K562 (cell line): ENCODE data around the gene PAPSS2. TPM values are rescaled to one million over a fixed set of nuclear protein-coding genes. Genes with fewer than 3 reads are reported as not detected.

Experiments
- ATAC-seq: fragments of 200-7000 bp; cut with Tn5 transposase; 3 replicates; pipeline ENCODE4 v1.9.1; 2020; ENCODE audit warnings: moderate library complexity
- BruUV-seq: library from RNA; stranded (reverse); fragments of 400-500 nt; replicated peaks from 2 replicates; lab custom pipeline; 2021; lab: Mats Ljungman, UMichigan
- CTCF ChIA-PET: fragments of 300-600 bp; formaldehyde crosslinking; extraction: SDS; loops from one replicate; lab custom pipeline; 2021; ENCODE audit warnings: low intra/inter-chr PET ratio; lab: Yijun Ruan, JAX
- POLR2A ChIA-PET: fragments of 300-600, 350-650 bp; sonication (Branson Sonifier 250); formaldehyde crosslinking; extraction: SDS; loops from one replicate; lab custom pipeline; 2021; ENCODE audit warnings: antibody characterized with exemption, inconsistent platforms; lab: Yijun Ruan, JAX
- DNase-seq, 4 experiments: peaks; one replicate each; pipeline versions ENCODE4 v3.0.0 to v3.0.0-alpha.2; 2011 to 2018; ENCODE audit warnings: low spot score in 3 of 4, mixed read lengths in 3 of 4; ENCODE audit errors: extremely low read depth in 1 of 4
- FAIRE-seq: peaks from 2 replicates; lab custom pipeline; 2011; peaks lifted over from hg19 to GRCh38; lab: Jason Lieb, UNC
- H2AFZ ChIP-seq: 2 replicates; pipeline ENCODE4 v1.6.0; 2011; ENCODE audit warnings: low read depth, low read length, control low read depth, inconsistent platforms
- H3K27ac ChIP-seq: fragments of 200-600 bp; 3 replicates; pipeline ENCODE4 v1.8.0; 2011; ENCODE audit warnings: low read depth, mild to moderate bottlenecking, control low read depth, inconsistent platforms, low read length, moderate library complexity, mixed read lengths; ENCODE audit errors: extremely low read depth
- H3K27me3 ChIP-seq, 2 experiments: fragments of 300-600 bp in 1 of 2; 2 replicates in 1 of 2; 3 replicates in 1 of 2; pipeline versions ENCODE4 v1.6.0 to v1.8.0; 2011; ENCODE audit warnings: inconsistent platforms in 2 of 2, low read length in 2 of 2, mild to moderate bottlenecking in 1 of 2, mixed read lengths in 1 of 2, moderate library complexity in 1 of 2; ENCODE audit not compliant: control insufficient read depth in 2 of 2, insufficient read depth in 2 of 2
- H3K36me3 ChIP-seq: fragments of 300-600 bp; 3 replicates; pipeline ENCODE4 v1.8.0; 2011; ENCODE audit warnings: mild to moderate bottlenecking, low read length, inconsistent platforms; ENCODE audit not compliant: control insufficient read depth, insufficient read depth
- H3K4me1 ChIP-seq, 2 experiments: fragments of 200-600 bp in 1 of 2; replicated peaks in 1 of 2; 2 replicates in 1 of 2; 3 replicates in 1 of 2; pipeline versions ENCODE4 v1.5.1 to v1.8.0; 2011; ENCODE audit warnings: inconsistent platforms in 2 of 2, low read length in 2 of 2, mild to moderate bottlenecking in 1 of 2, mixed read lengths in 1 of 2, moderate library complexity in 1 of 2; ENCODE audit not compliant: control insufficient read depth in 2 of 2, insufficient read depth in 2 of 2
- H3K4me2 ChIP-seq: 2 replicates; pipeline ENCODE4 v1.6.1; 2011; ENCODE audit warnings: low read length, control low read depth, inconsistent platforms, mixed read lengths; ENCODE audit not compliant: insufficient read depth
- H3K4me3 ChIP-seq: fragments of 200-600 bp; sonication (generic), shearing (Covaris generic); 2 replicates; pipeline ENCODE4 v1.5.1; 2016; ENCODE audit warnings: control low read depth, inconsistent platforms
- H3K79me2 ChIP-seq: fragments of 200-600 bp; 3 replicates; pipeline ENCODE4 v1.8.0; 2011; ENCODE audit warnings: low read length, inconsistent platforms; ENCODE audit not compliant: control insufficient read depth, insufficient read depth
- H3K9ac ChIP-seq, 2 experiments: 2 replicates each; pipeline versions ENCODE4 v1.6.0 to v1.6.1; 2011; ENCODE audit warnings: low read depth in 2 of 2, low read length in 2 of 2, control low read depth in 1 of 2, inconsistent platforms in 1 of 2, mild to moderate bottlenecking in 1 of 2, mixed read lengths in 1 of 2; ENCODE audit not compliant: insufficient read depth in 1 of 2
- H3K9me1 ChIP-seq: one replicate; pipeline ENCODE4 v1.6.0; 2011; ENCODE audit warnings: inconsistent platforms, mild to moderate bottlenecking, low read length, moderate library complexity; ENCODE audit not compliant: control insufficient read depth, insufficient read depth
- H3K9me3 ChIP-seq: replicated peaks from 2 replicates; pipeline ENCODE4 v1.5.1; 2011; ENCODE audit warnings: low read depth, low read length, inconsistent platforms; ENCODE audit not compliant: control insufficient read depth, insufficient read depth
- H4K20me1 ChIP-seq: replicated peaks from 2 replicates; pipeline ENCODE4 v1.6.1; 2011; ENCODE audit warnings: low read length, inconsistent platforms, mixed read lengths; ENCODE audit not compliant: control insufficient read depth, insufficient read depth
- GTF2F1 ChIP-seq: IDR thresholded peaks from 2 replicates; pipeline ENCODE4 v1.6.1; 2011; ENCODE audit warnings: low read depth, low read length, improper control_type of control experiment
- HOXB6 ChIP-seq: fragments of 250-450 bp; sonication (Bioruptor Pico); IDR thresholded peaks from 2 replicates; pipeline ENCODE4 v1.5.1; 2022; ENCODE audit warnings: mild to moderate bottlenecking, borderline replicate concordance
- MAFG ChIP-seq: fragments of 450-650 bp; conservative IDR thresholded peaks from 2 replicates; pipeline ENCODE4 v1.6.1; 2016; ENCODE audit warnings: missing genetic modification characterization, missing compliant biosample characterization
- PHF21A ChIP-seq: fragments of 450-650 bp; IDR thresholded peaks from 2 replicates; pipeline ENCODE4 v1.6.1; 2017; ENCODE audit warnings: low read depth, borderline replicate concordance
- ZNF586 ChIP-seq: fragments of 450-650 bp; formaldehyde crosslinking; conservative IDR thresholded peaks from 2 replicates; pipeline ENCODE4 v1.4.0; 2020; ENCODE audit warnings: mild to moderate bottlenecking, moderate library complexity
- ZZZ3 ChIP-seq: fragments of 450-650 bp; IDR thresholded peaks from 2 replicates; pipeline ENCODE4 v1.6.1; 2016; ENCODE audit warnings: antibody characterized with exemption, mild to moderate bottlenecking, moderate library complexity
- WGBS: fragments of 100-300 bp; shearing (Covaris generic); methylation state at CpG from one replicate; pipeline ENCODE4 v1.1.6; 2016; ENCODE audit warnings: low coverage, mixed read lengths; ENCODE audit not compliant: insufficient coverage; ENCODE audit errors: missing lambda C conversion rate; 5-methylcytosine and 5-hydroxymethylcytosine counted together
- in situ Hi-C: fragments of 300-500 bp; cut with MboI; formaldehyde crosslinking; loops from 4 replicates; pipeline ENCODE4 v1.15.0; 2018; ENCODE audit warnings: inconsistent platforms, mixed read lengths
- intact Hi-C: fragments of 100-400 bp; cut with micrococcal nuclease; formaldehyde crosslinking; loops from 2 replicates; pipeline ENCODE4 v1.14.2; 2022
- polyA plus RNA-seq, 8 experiments: library from polyadenylated mRNA; depleted of rRNA in 4 of 8; stranded (reverse) in 5 of 8; unstranded in 3 of 8; fragments of >200 nt; fragmentation: Nextera tagmentation in 2 of 8; fragmentation: Illumina TruSeq in 1 of 8; extraction: Ambion mirVana in 2 of 8; extraction: Trizol in 1 of 8; gene quantifications; 2 replicates each; pipeline versions ENCODE4 v1.2.1 to v1.2.3, GENCODE V29; 2011 to 2014; ENCODE audit warnings: inconsistent platforms in 1 of 8, missing spikeins in 1 of 8
- total RNA-seq, 7 experiments: library from RNA; depleted of rRNA in 6 of 7; stranded (reverse); fragments of >200 nt in 6 of 7; fragmentation: Illumina TruSeq in 2 of 7; extraction: Trizol in 2 of 7; gene quantifications; 2 replicates each; pipeline versions ENCODE4 v1.2.1 to v1.2.3, GENCODE V29; 2011 to 2021; ENCODE audit warnings: low replicate concordance in 1 of 7
- TF ChIP-seq, protein P1 (sequence below): fragments of 250-450 bp; sonication (Bioruptor Pico); IDR thresholded peaks from 2 replicates; pipeline ENCODE4 v1.4.0; 2020; ENCODE audit warnings: mild to moderate bottlenecking, moderate library complexity
- TF ChIP-seq, protein P2 (sequence below), 2 experiments: fragments of 450-650 bp in 1 of 2; sonication (generic) in 1 of 2; formaldehyde crosslinking in 1 of 2; IDR thresholded peaks in 1 of 2; conservative IDR thresholded peaks in 1 of 2; 2 replicates each; pipeline versions ENCODE4 v1.6.1 to v1.8.1; 2016 to 2023; ENCODE audit warnings: mild to moderate bottlenecking in 2 of 2, moderate library complexity in 2 of 2, inconsistent platforms in 1 of 2, missing genetic modification reagents in 1 of 2
- TF ChIP-seq, protein P3 (sequence below): IDR thresholded peaks from 2 replicates; pipeline ENCODE4 v1.6.1; 2014; ENCODE audit warnings: antibody characterized with exemption
- TF ChIP-seq, protein P4 (sequence below): fragments of 250-450 bp; sonication (Bioruptor Pico); IDR thresholded peaks from 2 replicates; pipeline ENCODE4 v1.8.0; 2021; ENCODE audit warnings: moderate library complexity, mild to moderate bottlenecking, inconsistent platforms

Gene PAPSS2
- total and polyA plus RNA-seq, 9 of the 15 experiments (the other 6 are each of a cell fraction or from before 2014, with no cell fraction given) = 0.01 to 0.29 TPM; not detected in 7

DNA sequence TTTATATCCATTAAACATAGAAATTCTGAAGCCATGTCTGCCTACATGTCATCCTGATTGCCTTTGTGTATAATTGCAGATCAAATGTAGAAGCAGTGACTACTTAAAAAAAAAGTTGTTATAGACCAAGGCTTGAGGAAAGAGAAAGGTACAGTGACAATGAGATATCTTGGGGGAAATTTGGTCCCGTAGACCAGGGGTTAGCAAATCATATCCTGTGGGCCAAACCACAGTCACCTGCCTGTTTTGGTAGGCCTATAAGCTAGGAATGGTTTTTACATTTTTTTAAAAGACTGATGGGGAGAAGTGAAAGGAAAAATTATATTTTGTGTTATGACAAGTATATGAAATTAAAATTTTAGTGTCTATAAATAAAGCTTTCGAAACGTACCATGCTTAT lies 12.9 kb downstream of the PAPSS2 start:
- intact Hi-C loops (no loop called here), in situ Hi-C loops (no loop called here)
- ChIA-PET CTCF (no interaction called here), POLR2A (no interaction called here)
- DNase-seq (no peak), ATAC-seq (no peak), FAIRE-seq (no peak)
- H3K9me1 ChIP-seq = no peaks in the 10 kb centered on the region
- H3K27me3 ChIP-seq = 0 out of 5 replicates have a peak, but pooled peaks cover 0 to 2% of the 10 kb centered on the region in 2 experiments
- WGBS = 18% methylated on average over 3 of the region's 3 CpGs
- BruUV-seq = no TSS peak
- TF ChIP-seq GTF2F1 (no peak), ZZZ3 (no peak)
- H3K4me2 ChIP-seq = no peak overlapping the region
- H3K9ac ChIP-seq = no peak overlapping the region
- H3K36me3 ChIP-seq = no peaks in the 10 kb centered on the region
- no peaks in the 10 kb centered on the region for H3K9me3 ChIP-seq
- H3K4me3 ChIP-seq = no peak overlapping the region
- H3K4me1 ChIP-seq = no peaks in the 10 kb centered on the region
- no peaks in the 10 kb centered on the region for H4K20me1 ChIP-seq
- no peak overlapping the region for H3K27ac ChIP-seq
- no peak overlapping the region for H2AFZ ChIP-seq
- no peaks in the 10 kb centered on the region for H3K79me2 ChIP-seq

DNA sequence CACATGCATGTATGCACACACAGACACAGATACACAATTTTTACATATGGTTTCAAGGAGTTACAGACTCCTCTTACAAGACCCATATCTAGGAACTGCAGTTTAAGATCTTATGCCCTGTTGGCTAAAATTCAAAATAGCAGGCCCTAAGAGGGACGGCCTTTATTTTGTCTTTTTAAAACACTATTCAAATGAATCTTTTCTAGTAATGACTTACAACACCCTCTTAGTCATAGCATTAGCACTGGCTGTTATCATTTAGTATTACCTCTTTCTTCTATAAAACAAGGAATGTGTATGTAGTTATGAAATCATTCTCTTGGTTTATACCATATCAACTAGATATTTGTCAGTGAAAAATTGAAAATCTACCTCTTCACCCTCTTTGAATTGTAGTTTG lies 15.3 kb downstream of the PAPSS2 start:
- no peak for DNase-seq
- Histone ChIP-seq H3K79me2 (no peaks in the 10 kb centered on the region), H3K27ac (no peak overlapping the region), H3K4me1 (no peaks in the 10 kb centered on the region), H3K9ac (no peak overlapping the region), H3K36me3 (no peaks in the 10 kb centered on the region), H2AFZ (no peak overlapping the region), H3K9me1 (no peaks in the 10 kb centered on the region), H3K4me2 (no peak overlapping the region), H3K27me3 (no peaks in the 10 kb centered on the region), H3K4me3 (no peak overlapping the region), H4K20me1 (no peaks in the 10 kb centered on the region), H3K9me3 (no peaks in the 10 kb centered on the region)
- no TSS peak for BruUV-seq
- ATAC-seq = no peak
- no peak for FAIRE-seq
- intact Hi-C loops (no loop called here), in situ Hi-C loops (no loop called here)
- 25% methylated on average over 1 of the region's 1 CpG for WGBS
- ChIA-PET CTCF (no interaction called here), POLR2A (no interaction called here)
- TF ChIP-seq, protein P1, sequence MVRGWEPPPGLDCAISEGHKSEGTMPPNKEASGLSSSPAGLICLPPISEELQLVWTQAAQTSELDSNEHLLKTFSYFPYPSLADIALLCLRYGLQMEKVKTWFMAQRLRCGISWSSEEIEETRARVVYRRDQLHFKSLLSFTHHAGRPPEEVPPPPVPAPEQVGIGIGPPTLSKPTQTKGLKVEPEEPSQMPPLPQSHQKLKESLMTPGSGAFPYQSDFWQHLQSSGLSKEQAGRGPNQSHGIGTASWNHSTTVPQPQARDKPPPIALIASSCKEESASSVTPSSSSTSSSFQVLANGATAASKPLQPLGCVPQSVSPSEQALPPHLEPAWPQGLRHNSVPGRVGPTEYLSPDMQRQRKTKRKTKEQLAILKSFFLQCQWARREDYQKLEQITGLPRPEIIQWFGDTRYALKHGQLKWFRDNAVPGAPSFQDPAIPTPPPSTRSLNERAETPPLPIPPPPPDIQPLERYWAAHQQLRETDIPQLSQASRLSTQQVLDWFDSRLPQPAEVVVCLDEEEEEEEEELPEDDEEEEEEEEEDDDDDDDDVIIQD (CRISPR knock-in tag) = no peak
- TF ChIP-seq, protein P2, sequence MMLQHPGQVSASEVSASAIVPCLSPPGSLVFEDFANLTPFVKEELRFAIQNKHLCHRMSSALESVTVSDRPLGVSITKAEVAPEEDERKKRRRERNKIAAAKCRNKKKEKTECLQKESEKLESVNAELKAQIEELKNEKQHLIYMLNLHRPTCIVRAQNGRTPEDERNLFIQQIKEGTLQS (IDR thresholded peaks at IDR 0.05) = no peak
- TF ChIP-seq, protein P2 (CRISPR knock-in tag; conservative IDR thresholded peaks at IDR 0.05) = no peak
- TF ChIP-seq PHF21A (no peak), HOXB6 (no peak), MAFG (tag) (no peak), ZNF586 (CRISPR knock-in tag) (no peak)
- TF ChIP-seq, protein P3, sequence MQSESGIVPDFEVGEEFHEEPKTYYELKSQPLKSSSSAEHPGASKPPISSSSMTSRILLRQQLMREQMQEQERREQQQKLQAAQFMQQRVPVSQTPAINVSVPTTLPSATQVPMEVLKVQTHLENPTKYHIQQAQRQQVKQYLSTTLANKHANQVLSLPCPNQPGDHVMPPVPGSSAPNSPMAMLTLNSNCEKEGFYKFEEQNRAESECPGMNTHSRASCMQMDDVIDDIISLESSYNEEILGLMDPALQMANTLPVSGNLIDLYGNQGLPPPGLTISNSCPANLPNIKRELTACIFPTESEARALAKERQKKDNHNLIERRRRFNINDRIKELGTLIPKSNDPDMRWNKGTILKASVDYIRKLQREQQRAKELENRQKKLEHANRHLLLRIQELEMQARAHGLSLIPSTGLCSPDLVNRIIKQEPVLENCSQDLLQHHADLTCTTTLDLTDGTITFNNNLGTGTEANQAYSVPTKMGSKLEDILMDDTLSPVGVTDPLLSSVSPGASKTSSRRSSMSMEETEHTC = no peak
- TF ChIP-seq, protein P4, sequence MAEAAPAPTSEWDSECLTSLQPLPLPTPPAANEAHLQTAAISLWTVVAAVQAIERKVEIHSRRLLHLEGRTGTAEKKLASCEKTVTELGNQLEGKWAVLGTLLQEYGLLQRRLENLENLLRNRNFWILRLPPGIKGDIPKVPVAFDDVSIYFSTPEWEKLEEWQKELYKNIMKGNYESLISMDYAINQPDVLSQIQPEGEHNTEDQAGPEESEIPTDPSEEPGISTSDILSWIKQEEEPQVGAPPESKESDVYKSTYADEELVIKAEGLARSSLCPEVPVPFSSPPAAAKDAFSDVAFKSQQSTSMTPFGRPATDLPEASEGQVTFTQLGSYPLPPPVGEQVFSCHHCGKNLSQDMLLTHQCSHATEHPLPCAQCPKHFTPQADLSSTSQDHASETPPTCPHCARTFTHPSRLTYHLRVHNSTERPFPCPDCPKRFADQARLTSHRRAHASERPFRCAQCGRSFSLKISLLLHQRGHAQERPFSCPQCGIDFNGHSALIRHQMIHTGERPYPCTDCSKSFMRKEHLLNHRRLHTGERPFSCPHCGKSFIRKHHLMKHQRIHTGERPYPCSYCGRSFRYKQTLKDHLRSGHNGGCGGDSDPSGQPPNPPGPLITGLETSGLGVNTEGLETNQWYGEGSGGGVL (CRISPR knock-in tag) = no peak
